CD8-positive, alpha-beta memory T cell (primary cell): ENCODE measurements around the gene PLAC9. TPM values are rescaled to one million over a fixed set of nuclear protein-coding genes. Genes with fewer than 3 reads are reported as not detected.

Source experiments
- CTCF ChIA-PET: fragments of 350-600 bp; sonication (Branson Sonifier 250); formaldehyde crosslinking; loops from one replicate; lab custom pipeline; 2021; ENCODE audit warnings: antibody characterized with exemption; lab: Charles Lee
- POLR2A ChIA-PET: fragments of 350-600 bp; sonication (Branson Sonifier 250); formaldehyde crosslinking; loops from one replicate; lab custom pipeline; 2021; ENCODE audit warnings: antibody characterized with exemption; lab: Charles Lee
- DNase-seq, 5 donors: peaks; one replicate each; pipeline versions ENCODE4 v3.0.0 to v3.0.0-alpha.2; 2020 to 2022; ENCODE audit warnings: mixed read lengths in 1 of 5
- H3K27ac ChIP-seq: one replicate; pipeline ENCODE4 v1.7.0; 2013; ENCODE audit warnings: low read depth, mild to moderate bottlenecking, low read length, moderate library complexity
- H3K27me3 ChIP-seq: 2 replicates; pipeline ENCODE4 v1.7.0; 2013; ENCODE audit warnings: low read length, mild to moderate bottlenecking; ENCODE audit not compliant: insufficient read depth, poor library complexity, severe bottlenecking
- H3K36me3 ChIP-seq: 2 replicates; pipeline ENCODE4 v1.7.0; 2013; ENCODE audit warnings: mild to moderate bottlenecking, low read length, moderate library complexity; ENCODE audit not compliant: insufficient read depth
- H3K4me1 ChIP-seq: 2 replicates; pipeline ENCODE4 v1.7.0; 2013; ENCODE audit warnings: mild to moderate bottlenecking, low read length, moderate library complexity; ENCODE audit not compliant: insufficient read depth
- H3K4me3 ChIP-seq: 2 replicates; pipeline ENCODE4 v1.7.0; 2013; ENCODE audit warnings: mild to moderate bottlenecking, low read length
- H3K9me3 ChIP-seq: 2 replicates; pipeline ENCODE4 v1.7.0; 2013; ENCODE audit warnings: mild to moderate bottlenecking, low read length
- H3K27ac Mint-ChIP-seq, 8 donors: one replicate each; pipeline ENCODE4 v1.8.0; 2020 to 2021; ENCODE audit warnings: mixed read lengths in 8 of 8, mild to moderate bottlenecking in 6 of 8, inconsistent platforms in 3 of 8, moderate library complexity in 3 of 8
- H3K27me3 Mint-ChIP-seq, 2 donors: one replicate each; pipeline ENCODE4 v1.8.0; 2020 to 2021; ENCODE audit warnings: mixed read lengths in 2 of 2, mild to moderate bottlenecking in 1 of 2, moderate library complexity in 1 of 2
- H3K36me3 Mint-ChIP-seq, 3 donors: one replicate each; pipeline ENCODE4 v1.8.0; 2020 to 2021; ENCODE audit warnings: mixed read lengths in 3 of 3, inconsistent platforms in 1 of 3, mild to moderate bottlenecking in 1 of 3
- H3K4me1 Mint-ChIP-seq, 3 donors: one replicate each; pipeline ENCODE4 v1.8.0; 2020 to 2021; ENCODE audit warnings: mixed read lengths in 3 of 3, inconsistent platforms in 1 of 3, mild to moderate bottlenecking in 1 of 3
- H3K4me3 Mint-ChIP-seq, 7 donors: one replicate each; pipeline ENCODE4 v1.8.0; 2020 to 2021; ENCODE audit warnings: mixed read lengths in 7 of 7, mild to moderate bottlenecking in 6 of 7, moderate library complexity in 4 of 7, inconsistent platforms in 2 of 7
- H3K9me3 Mint-ChIP-seq, 5 donors: one replicate each; pipeline ENCODE4 v1.8.0; 2020 to 2022; ENCODE audit warnings: mixed read lengths in 5 of 5, mild to moderate bottlenecking in 3 of 5, moderate library complexity in 2 of 5, inconsistent platforms in 1 of 5
- polyA plus RNA-seq: library from polyadenylated mRNA; unstranded; fragments of 300-500 nt; fragmentation: Illumina TruSeq; gene quantifications from one replicate; pipeline ENCODE4 v1.2.3, GENCODE V29; 2021
- total RNA-seq, 2 experiments: library from RNA; stranded (reverse); gene quantifications; one replicate each; pipeline ENCODE4 v1.2.3, GENCODE V29; 2021

PLAC9 gene
- total and polyA plus RNA-seq, 3 experiments from 2014 or later = not detected

- CTCF ChIA-PET = interaction anchor here (1.1 to 2.7 kb wide), 3 partner anchors 13 to 66 kb away, joined by 3 to 12 read pairs (median 3); no protein-coding TSS in a partner anchor
- no peaks in the 10 kb centered on the region for H3K27me3 Mint-ChIP-seq
- POLR2A ChIA-PET = no interaction called here
- H3K36me3 Mint-ChIP-seq = peaks cover under 1 to 98% (median 41%) of the 10 kb centered on the region in 3 donors
- no peaks in the 10 kb centered on the region for H3K4me1 Mint-ChIP-seq
- H3K27me3 ChIP-seq = no peaks in the 10 kb centered on the region
- H3K36me3 ChIP-seq = peaks cover 75% of the 10 kb centered on the region
- no peak overlapping the region for H3K4me3 Mint-ChIP-seq
- peak in 1 of 5 donors; percentile 7 for DNase-seq
- H3K4me1 ChIP-seq = no peaks in the 10 kb centered on the region
- peak overlapping the region in 3 of 8 donors; percentile 23 to 73 (median 71) for H3K27ac Mint-ChIP-seq
- no peaks in the 10 kb centered on the region for H3K9me3 Mint-ChIP-seq
- no peak overlapping the region for H3K4me3 ChIP-seq
- H3K9me3 ChIP-seq = no peaks in the 10 kb centered on the region
- no peak overlapping the region for H3K27ac ChIP-seq
Observed at GRCh38 chr10:80156216-80156615, 23.7 kb downstream of the PLAC9 start.

- Mint-ChIP-seq H3K4me1 (no peaks in the 10 kb centered on the region), H3K27ac (peak overlapping the region in 3 of 8 donors; percentile 42 to 90 (median 66)), H3K9me3 (no peaks in the 10 kb centered on the region), H3K36me3 (peaks cover 0 to 98% (median 39%) of the 10 kb centered on the region in 3 donors), H3K27me3 (no peaks in the 10 kb centered on the region), H3K4me3 (no peak overlapping the region)
- Histone ChIP-seq H3K27me3 (no peaks in the 10 kb centered on the region), H3K4me3 (no peak overlapping the region), H3K36me3 (peaks cover 87% of the 10 kb centered on the region), H3K4me1 (no peaks in the 10 kb centered on the region), H3K9me3 (no peaks in the 10 kb centered on the region), H3K27ac (no peak overlapping the region)
- POLR2A ChIA-PET = no interaction called here
- CTCF ChIA-PET = interaction anchor here (1.1 to 2.0 kb wide), 3 partner anchors 14 to 65 kb away, joined by 3 to 7 read pairs (median 3); no protein-coding TSS in a partner anchor
- DNase-seq = peak in 1 of 5 donors; percentile 40
Observed at GRCh38 chr10:80157561-80157960, 25.0 kb downstream of the PLAC9 start.

GRCh38 chr10:80158126-80158525 lies 25.6 kb downstream of the PLAC9 start:
- CTCF ChIA-PET = interaction anchor here (1.1 to 2.0 kb wide), 2 partner anchors 14 to 65 kb away, joined by 3 to 7 read pairs; no protein-coding TSS in a partner anchor
- POLR2A ChIA-PET = no interaction called here
- no peaks in the 10 kb centered on the region for H3K4me1 ChIP-seq
- no peak for DNase-seq
- no peaks in the 10 kb centered on the region for H3K27me3 ChIP-seq
- H3K36me3 ChIP-seq = peaks cover 86% of the 10 kb centered on the region
- Mint-ChIP-seq H3K9me3 (no peaks in the 10 kb centered on the region), H3K4me3 (no peak overlapping the region), H3K36me3 (peaks cover 0 to 99% (median 39%) of the 10 kb centered on the region in 3 donors), H3K27me3 (no peaks in the 10 kb centered on the region), H3K27ac (peak overlapping the region in 3 of 8 donors; percentile 24 to 66 (median 33)), H3K4me1 (no peaks in the 10 kb centered on the region)
- no peaks in the 10 kb centered on the region for H3K9me3 ChIP-seq
- no peak overlapping the region for H3K4me3 ChIP-seq
- peak overlapping the region; percentile 40 for H3K27ac ChIP-seq

- peak overlapping the region; percentile 40 for H3K27ac ChIP-seq
- no peak overlapping the region for H3K4me3 ChIP-seq
- no peaks in the 10 kb centered on the region for H3K9me3 ChIP-seq
- peaks cover 85% of the 10 kb centered on the region for H3K36me3 ChIP-seq
- Mint-ChIP-seq H3K4me3 (no peak overlapping the region), H3K36me3 (peaks cover 0 to 99% (median 41%) of the 10 kb centered on the region in 3 donors), H3K4me1 (no peaks in the 10 kb centered on the region), H3K9me3 (no peaks in the 10 kb centered on the region), H3K27ac (peak overlapping the region in 5 of 8 donors; percentile 23 to 62 (median 29)), H3K27me3 (no peaks in the 10 kb centered on the region)
- no peaks in the 10 kb centered on the region for H3K4me1 ChIP-seq
- ChIA-PET POLR2A (no interaction called here), CTCF (interaction anchor here (1.1 to 2.0 kb wide), 2 partner anchors 15 to 64 kb away, joined by 3 to 7 read pairs; no protein-coding TSS in a partner anchor)
- H3K27me3 ChIP-seq = no peaks in the 10 kb centered on the region
- peak in 1 of 5 donors; percentile 25 for DNase-seq
Observed at GRCh38 chr10:80158598-80159127, 26.1 kb downstream of the PLAC9 start.

- Mint-ChIP-seq H3K27ac (peak overlapping the region in 5 of 8 donors; percentile 39 to 95 (median 82)), H3K4me1 (no peaks in the 10 kb centered on the region), H3K4me3 (no peak overlapping the region), H3K36me3 (peaks cover 0 to 99% (median 42%) of the 10 kb centered on the region in 3 donors), H3K27me3 (no peaks in the 10 kb centered on the region), H3K9me3 (no peaks in the 10 kb centered on the region)
- no peaks in the 10 kb centered on the region for H3K9me3 ChIP-seq
- H3K36me3 ChIP-seq = peaks cover 92% of the 10 kb centered on the region
- DNase-seq = no peak
- no peaks in the 10 kb centered on the region for H3K27me3 ChIP-seq
- H3K4me3 ChIP-seq = no peak overlapping the region
- CTCF ChIA-PET = interaction anchor here (1.2 to 2.3 kb wide), 3 partner anchors 15 to 45 kb away, joined by 4 to 9 read pairs (median 7); no protein-coding TSS in a partner anchor
- POLR2A ChIA-PET = no interaction called here
- no peak overlapping the region for H3K27ac ChIP-seq
- H3K4me1 ChIP-seq = no peaks in the 10 kb centered on the region
Observed at GRCh38 chr10:80159166-80159873, 26.8 kb downstream of the PLAC9 start.

GRCh38 chr10:80160361-80161320 lies 28.1 kb downstream of the PLAC9 start:
- Histone ChIP-seq H3K36me3 (peaks cover 92% of the 10 kb centered on the region), H3K4me1 (no peaks in the 10 kb centered on the region), H3K9me3 (no peaks in the 10 kb centered on the region), H3K27ac (no peak overlapping the region), H3K4me3 (no peak overlapping the region), H3K27me3 (no peaks in the 10 kb centered on the region)
- Mint-ChIP-seq H3K27ac (peak overlapping the region; percentile 12 to 82 (median 39)), H3K9me3 (no peaks in the 10 kb centered on the region), H3K4me3 (no peak overlapping the region), H3K27me3 (no peaks in the 10 kb centered on the region), H3K36me3 (peaks cover 0 to 98% (median 31%) of the 10 kb centered on the region in 3 donors), H3K4me1 (no peaks in the 10 kb centered on the region)
- peak in 1 of 5 donors; percentile 11 for DNase-seq
- ChIA-PET CTCF (interaction anchor here (0.8 to 2.3 kb wide), 3 partner anchors 10 to 44 kb away, joined by 3 to 9 read pairs (median 4); no protein-coding TSS in a partner anchor), POLR2A (no interaction called here)

GRCh38 chr10:80161321-80162083 lies 29.0 kb downstream of the PLAC9 start:
- no peak overlapping the region for H3K4me3 ChIP-seq
- no peaks in the 10 kb centered on the region for H3K4me1 ChIP-seq
- no peaks in the 10 kb centered on the region for H3K9me3 Mint-ChIP-seq
- H3K4me3 Mint-ChIP-seq = no peak overlapping the region
- no peaks in the 10 kb centered on the region for H3K27me3 ChIP-seq
- peak overlapping the region in 6 of 8 donors; percentile 11 to 86 (median 32) for H3K27ac Mint-ChIP-seq
- H3K9me3 ChIP-seq = no peaks in the 10 kb centered on the region
- DNase-seq = peak in 2 of 5 donors; percentile 20 to 43
- H3K4me1 Mint-ChIP-seq = no peaks in the 10 kb centered on the region
- peaks cover 87% of the 10 kb centered on the region for H3K36me3 ChIP-seq
- no peak overlapping the region for H3K27ac ChIP-seq
- H3K27me3 Mint-ChIP-seq = no peaks in the 10 kb centered on the region
- ChIA-PET CTCF (interaction anchor here (0.8 to 2.3 kb wide), 4 partner anchors 11 to 61 kb away, joined by 3 to 9 read pairs (median 4); no protein-coding TSS in a partner anchor), POLR2A (no interaction called here)
- peaks cover 4 to 98% (median 32%) of the 10 kb centered on the region in 3 donors for H3K36me3 Mint-ChIP-seq
